ENCODE results near the gene BUB3. TPM values are rescaled to one million over a fixed set of nuclear protein-coding genes. Genes with fewer than 3 reads are reported as not detected.
A peak's percentile ranks its signal among the peaks of the same experiment; 100 is the strongest.

The BUB3 gene
- total and polyA plus RNA-seq, 2 of the 13 experiments (the other 11 are each of a cell fraction or from before 2014, with no cell fraction given) = 174 to 188 TPM

DNA sequence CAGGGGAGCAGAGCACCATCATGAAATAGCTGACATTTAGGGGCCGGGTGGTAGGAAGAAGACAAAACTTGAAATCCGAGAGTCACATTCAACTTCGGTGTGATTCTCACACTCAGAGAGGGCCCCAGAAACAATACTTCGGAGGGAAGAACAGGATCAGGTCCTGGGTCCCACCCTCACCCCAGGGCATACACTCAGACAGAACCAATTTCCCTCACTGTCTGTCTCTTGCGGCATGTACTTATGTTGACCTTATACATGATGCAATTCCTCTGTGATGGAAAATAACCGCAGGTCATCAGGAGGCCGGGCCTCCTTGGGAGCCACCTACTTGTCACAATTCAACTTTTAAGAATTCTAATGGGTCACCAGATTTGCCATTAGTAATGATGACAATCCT is 44.7 kb upstream of the BUB3 start (continued):
- no peak for TF ChIP-seq ZFX (CRISPR knock-in tag; IDR thresholded peaks at IDR 0.05; ENCODE audit: low read depth)
- TF ChIP-seq EP300 (IDR thresholded peaks at IDR 0.05; ENCODE audit: low read depth in 2 of 2, low read length in 2 of 2) = peak in 1 of 2 experiments; percentile 16; a peak in 1 of 4 replicates
- no peak for TF ChIP-seq EP300 (CRISPR knock-in tag; IDR thresholded peaks at IDR 0.05; ENCODE audit: borderline replicate concordance)
- TF ChIP-seq ZNF576 (CRISPR knock-in tag; IDR thresholded peaks at IDR 0.05) = no peak
- TF ChIP-seq, protein P1, sequence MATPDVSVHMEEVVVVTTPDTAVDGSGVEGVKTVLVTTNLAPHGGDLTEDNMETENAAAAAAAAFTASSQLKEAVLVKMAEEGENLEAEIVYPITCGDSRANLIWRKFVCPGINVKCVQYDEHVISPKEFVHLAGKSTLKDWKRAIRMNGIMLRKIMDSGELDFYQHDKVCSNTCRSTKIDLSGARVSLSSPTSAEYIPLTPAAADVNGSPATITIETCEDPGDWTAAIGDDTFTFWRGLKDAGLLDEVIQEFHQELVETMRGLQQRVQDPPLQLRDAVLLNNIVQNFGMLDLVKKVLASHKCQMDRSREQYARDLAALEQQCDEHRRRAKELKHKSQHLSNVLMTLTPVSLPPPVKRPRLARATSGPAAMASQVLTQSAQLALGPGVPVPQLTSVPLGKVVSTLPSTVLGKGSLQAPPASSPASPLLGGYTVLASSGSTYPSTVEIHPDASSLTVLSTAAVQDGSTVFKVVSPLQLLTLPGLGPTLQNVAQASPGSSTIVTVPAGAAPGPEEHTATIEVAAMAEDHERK (CRISPR knock-in tag; IDR thresholded peaks at IDR 0.05; ENCODE audit: low read depth) = no peak
- peak; percentile 64 for TF ChIP-seq CEBPG (CRISPR knock-in tag; IDR thresholded peaks at IDR 0.05)
- TF ChIP-seq, protein P2, sequence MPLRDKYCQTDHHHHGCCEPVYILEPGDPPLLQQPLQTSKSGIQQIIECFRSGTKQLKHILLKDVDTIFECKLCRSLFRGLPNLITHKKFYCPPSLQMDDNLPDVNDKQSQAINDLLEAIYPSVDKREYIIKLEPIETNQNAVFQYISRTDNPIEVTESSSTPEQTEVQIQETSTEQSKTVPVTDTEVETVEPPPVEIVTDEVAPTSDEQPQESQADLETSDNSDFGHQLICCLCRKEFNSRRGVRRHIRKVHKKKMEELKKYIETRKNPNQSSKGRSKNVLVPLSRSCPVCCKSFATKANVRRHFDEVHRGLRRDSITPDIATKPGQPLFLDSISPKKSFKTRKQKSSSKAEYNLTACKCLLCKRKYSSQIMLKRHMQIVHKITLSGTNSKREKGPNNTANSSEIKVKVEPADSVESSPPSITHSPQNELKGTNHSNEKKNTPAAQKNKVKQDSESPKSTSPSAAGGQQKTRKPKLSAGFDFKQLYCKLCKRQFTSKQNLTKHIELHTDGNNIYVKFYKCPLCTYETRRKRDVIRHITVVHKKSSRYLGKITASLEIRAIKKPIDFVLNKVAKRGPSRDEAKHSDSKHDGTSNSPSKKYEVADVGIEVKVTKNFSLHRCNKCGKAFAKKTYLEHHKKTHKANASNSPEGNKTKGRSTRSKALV (CRISPR knock-in tag; IDR thresholded peaks at IDR 0.05) = no peak
- TF ChIP-seq, protein P3, sequence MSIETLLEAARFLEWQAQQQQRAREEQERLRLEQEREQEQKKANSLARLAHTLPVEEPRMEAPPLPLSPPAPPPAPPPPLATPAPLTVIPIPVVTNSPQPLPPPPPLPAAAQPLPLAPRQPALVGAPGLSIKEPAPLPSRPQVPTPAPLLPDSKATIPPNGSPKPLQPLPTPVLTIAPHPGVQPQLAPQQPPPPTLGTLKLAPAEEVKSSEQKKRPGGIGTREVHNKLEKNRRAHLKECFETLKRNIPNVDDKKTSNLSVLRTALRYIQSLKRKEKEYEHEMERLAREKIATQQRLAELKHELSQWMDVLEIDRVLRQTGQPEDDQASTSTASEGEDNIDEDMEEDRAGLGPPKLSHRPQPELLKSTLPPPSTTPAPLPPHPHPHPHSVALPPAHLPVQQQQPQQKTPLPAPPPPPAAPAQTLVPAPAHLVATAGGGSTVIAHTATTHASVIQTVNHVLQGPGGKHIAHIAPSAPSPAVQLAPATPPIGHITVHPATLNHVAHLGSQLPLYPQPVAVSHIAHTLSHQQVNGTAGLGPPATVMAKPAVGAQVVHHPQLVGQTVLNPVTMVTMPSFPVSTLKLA (IDR thresholded peaks at IDR 0.05) = no peak
- TF ChIP-seq, protein P4, sequence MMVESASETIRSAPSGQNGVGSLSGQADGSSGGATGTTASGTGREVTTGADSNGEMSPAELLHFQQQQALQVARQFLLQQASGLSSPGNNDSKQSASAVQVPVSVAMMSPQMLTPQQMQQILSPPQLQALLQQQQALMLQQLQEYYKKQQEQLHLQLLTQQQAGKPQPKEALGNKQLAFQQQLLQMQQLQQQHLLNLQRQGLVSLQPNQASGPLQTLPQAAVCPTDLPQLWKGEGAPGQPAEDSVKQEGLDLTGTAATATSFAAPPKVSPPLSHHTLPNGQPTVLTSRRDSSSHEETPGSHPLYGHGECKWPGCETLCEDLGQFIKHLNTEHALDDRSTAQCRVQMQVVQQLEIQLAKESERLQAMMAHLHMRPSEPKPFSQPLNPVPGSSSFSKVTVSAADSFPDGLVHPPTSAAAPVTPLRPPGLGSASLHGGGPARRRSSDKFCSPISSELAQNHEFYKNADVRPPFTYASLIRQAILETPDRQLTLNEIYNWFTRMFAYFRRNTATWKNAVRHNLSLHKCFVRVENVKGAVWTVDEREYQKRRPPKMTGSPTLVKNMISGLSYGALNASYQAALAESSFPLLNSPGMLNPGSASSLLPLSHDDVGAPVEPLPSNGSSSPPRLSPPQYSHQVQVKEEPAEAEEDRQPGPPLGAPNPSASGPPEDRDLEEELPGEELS (CRISPR knock-in tag; IDR thresholded peaks at IDR 0.05) = no peak
- TF ChIP-seq DNMT1 (CRISPR knock-in tag; IDR thresholded peaks at IDR 0.05) = no peak
- no peak for TF ChIP-seq FOXK2 (IDR thresholded peaks at IDR 0.05)

Measured in HepG2 (cell line).